PFSK-1 (cell line): ENCODE results near the gene HEXB.

Experiments
- FOXP2 ChIP-seq: optimal IDR thresholded peaks from 2 replicates; pipeline ENCODE3; 2011; ENCODE audit warnings: borderline replicate concordance, control low read depth, inconsistent platforms; ENCODE audit not compliant: insufficient read depth; ENCODE audit errors: extremely low read length, extremely low read depth
- POLR2AphosphoS5 ChIP-seq: IDR thresholded peaks from 2 replicates; pipeline ENCODE4 v1.6.1; 2012; ENCODE audit warnings: low read depth, mild to moderate bottlenecking, control low read depth, low read length, moderate library complexity
- SIN3A ChIP-seq: IDR thresholded peaks from 2 replicates; pipeline ENCODE4 v1.6.1; 2012; ENCODE audit warnings: mild to moderate bottlenecking, low read length, moderate library complexity, borderline replicate concordance; ENCODE audit not compliant: insufficient read depth
- TAF1 ChIP-seq: IDR thresholded peaks from 2 replicates; pipeline ENCODE4 v1.6.1; 2012; ENCODE audit warnings: low read length, control low read depth, borderline replicate concordance; ENCODE audit not compliant: insufficient read depth
- TF ChIP-seq, protein P1 (sequence below), 2 experiments: IDR thresholded peaks; 2 replicates each; pipeline versions ENCODE4 v1.6.1 to v1.8.0; 2011 to 2012; ENCODE audit warnings: low read depth in 2 of 2, low read length in 2 of 2, control low read depth in 1 of 2, inconsistent platforms in 1 of 2, mild to moderate bottlenecking in 1 of 2, moderate library complexity in 1 of 2; ENCODE audit not compliant: insufficient read depth in 1 of 2

Gene HEXB

DNA sequence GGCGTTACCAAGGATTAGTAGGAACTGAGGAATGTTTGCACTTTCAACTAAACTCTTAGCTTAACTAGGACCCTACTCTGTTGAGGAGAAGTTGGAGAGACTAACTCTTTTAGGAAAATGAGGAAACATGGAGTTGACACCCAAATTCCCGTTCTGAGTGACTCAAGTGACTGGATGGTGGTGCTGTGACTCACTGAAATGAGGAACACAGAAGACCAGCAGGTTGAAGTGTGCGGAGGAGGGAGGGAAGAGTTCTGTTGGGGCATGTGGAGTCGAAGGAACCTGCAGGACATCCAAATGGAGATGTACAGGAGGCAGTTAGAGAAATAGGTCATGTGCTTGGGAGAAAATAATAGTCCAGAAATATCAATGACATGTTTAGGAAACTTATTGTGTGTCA lies 8.2 kb downstream of the HEXB start:
- TF ChIP-seq SIN3A = no peak
- TF ChIP-seq TAF1 = no peak
- TF ChIP-seq POLR2AphosphoS5 = no peak
- TF ChIP-seq FOXP2 = no peak
- TF ChIP-seq, protein P1, sequence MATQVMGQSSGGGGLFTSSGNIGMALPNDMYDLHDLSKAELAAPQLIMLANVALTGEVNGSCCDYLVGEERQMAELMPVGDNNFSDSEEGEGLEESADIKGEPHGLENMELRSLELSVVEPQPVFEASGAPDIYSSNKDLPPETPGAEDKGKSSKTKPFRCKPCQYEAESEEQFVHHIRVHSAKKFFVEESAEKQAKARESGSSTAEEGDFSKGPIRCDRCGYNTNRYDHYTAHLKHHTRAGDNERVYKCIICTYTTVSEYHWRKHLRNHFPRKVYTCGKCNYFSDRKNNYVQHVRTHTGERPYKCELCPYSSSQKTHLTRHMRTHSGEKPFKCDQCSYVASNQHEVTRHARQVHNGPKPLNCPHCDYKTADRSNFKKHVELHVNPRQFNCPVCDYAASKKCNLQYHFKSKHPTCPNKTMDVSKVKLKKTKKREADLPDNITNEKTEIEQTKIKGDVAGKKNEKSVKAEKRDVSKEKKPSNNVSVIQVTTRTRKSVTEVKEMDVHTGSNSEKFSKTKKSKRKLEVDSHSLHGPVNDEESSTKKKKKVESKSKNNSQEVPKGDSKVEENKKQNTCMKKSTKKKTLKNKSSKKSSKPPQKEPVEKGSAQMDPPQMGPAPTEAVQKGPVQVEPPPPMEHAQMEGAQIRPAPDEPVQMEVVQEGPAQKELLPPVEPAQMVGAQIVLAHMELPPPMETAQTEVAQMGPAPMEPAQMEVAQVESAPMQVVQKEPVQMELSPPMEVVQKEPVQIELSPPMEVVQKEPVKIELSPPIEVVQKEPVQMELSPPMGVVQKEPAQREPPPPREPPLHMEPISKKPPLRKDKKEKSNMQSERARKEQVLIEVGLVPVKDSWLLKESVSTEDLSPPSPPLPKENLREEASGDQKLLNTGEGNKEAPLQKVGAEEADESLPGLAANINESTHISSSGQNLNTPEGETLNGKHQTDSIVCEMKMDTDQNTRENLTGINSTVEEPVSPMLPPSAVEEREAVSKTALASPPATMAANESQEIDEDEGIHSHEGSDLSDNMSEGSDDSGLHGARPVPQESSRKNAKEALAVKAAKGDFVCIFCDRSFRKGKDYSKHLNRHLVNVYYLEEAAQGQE (IDR thresholded peaks at IDR 0.05; ENCODE audit: insufficient read depth in 1 of 2, low read depth in 2 of 2, low read length in 2 of 2) = no peak

DNA sequence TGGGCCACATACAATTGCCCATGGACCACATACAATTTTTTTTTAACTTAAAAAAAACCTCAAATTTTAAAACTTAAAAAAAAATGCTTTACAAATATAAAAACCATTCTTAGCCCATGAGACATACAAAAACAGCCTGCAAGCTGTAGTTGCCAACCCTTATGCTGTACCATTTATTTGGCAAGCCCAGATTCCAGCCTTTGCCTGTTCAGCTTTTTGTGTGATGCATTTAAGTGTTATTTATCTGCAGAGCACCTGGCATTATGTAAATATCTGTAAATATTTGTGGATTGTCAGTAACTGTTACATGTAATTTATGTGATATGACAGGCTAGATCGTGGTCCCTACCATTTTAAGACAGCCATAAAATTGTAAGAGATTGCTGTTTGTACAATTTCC lies 32.6 kb downstream of the HEXB start:
- TF ChIP-seq POLR2AphosphoS5 = no peak
- TF ChIP-seq, protein P1 (IDR thresholded peaks at IDR 0.05; ENCODE audit: insufficient read depth in 1 of 2, low read depth in 2 of 2, low read length in 2 of 2) = no peak
- no peak for TF ChIP-seq FOXP2
- TF ChIP-seq TAF1 = no peak
- TF ChIP-seq SIN3A = no peak

DNA sequence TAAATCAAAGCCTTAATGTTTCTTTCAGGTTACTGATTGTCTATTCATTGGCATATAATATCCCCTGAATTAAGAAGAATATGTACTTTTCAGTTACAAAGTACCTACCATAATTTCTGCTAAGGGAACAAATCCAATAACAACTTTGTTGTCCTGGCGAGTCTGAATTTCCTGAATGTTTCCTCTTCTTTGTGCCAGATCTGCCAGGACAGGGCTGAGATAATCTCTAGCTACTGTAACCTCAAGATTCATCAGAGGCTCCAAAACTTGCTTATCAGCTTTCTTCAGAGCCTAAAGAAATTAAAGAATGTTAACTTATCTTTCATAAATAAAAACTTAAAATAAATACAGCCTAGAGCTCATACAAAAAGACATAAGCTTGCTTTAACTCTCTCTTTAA lies 37.2 kb downstream of the HEXB start:
- TF ChIP-seq POLR2AphosphoS5 (no peak), FOXP2 (no peak), TAF1 (no peak), SIN3A (no peak)
- TF ChIP-seq, protein P1 (IDR thresholded peaks at IDR 0.05; ENCODE audit: insufficient read depth in 1 of 2, low read depth in 2 of 2, low read length in 2 of 2) = no peak

DNA sequence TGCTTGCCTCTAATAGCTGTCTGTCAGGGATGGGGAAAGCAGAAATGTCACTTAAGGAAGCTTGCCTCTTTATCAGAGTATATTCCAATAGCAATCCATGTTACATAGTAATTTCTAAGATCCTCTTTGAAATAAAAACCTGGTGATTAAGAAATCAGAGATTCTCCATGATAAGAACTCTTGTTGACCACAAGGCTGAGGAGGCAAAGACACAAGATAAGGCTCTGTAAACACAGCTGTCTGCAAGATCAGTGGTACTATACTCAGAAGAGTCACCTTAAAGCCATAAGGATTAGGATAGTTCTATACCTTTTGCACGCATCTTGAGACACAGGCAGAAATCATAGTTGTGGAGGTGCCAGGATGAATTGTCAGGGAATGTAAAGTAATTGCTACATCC lies 40.3 kb downstream of the HEXB start:
- TF ChIP-seq TAF1 (no peak), SIN3A (no peak), POLR2AphosphoS5 (no peak), FOXP2 (no peak)
- TF ChIP-seq, protein P1 (IDR thresholded peaks at IDR 0.05; ENCODE audit: insufficient read depth in 1 of 2, low read depth in 2 of 2, low read length in 2 of 2) = no peak

DNA sequence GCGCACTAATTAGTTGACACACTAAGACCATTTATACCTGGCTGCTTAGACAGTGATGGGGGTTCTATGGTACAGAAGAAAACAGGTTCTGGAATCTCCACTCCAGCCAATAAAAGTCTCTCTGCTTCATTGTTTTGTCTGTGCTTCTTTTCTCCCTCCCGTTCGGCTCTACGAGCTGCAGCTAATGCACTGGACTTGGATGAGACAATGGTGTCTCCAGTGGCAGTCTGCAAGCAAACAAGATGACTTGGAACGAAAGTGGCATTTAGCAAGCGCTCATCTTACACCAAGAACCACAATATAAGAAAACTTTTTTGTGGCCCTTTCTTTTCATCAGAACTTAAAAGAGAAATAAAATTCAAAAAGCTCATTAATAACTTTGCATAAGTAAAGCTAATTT lies 51.7 kb downstream of the HEXB start:
- TF ChIP-seq POLR2AphosphoS5 (no peak), TAF1 (no peak), SIN3A (no peak), FOXP2 (no peak)
- TF ChIP-seq, protein P1 (IDR thresholded peaks at IDR 0.05; ENCODE audit: insufficient read depth in 1 of 2, low read depth in 2 of 2, low read length in 2 of 2) = no peak
